Activated gamma-delta T cell (primary cell): ENCODE results near the gene SERF1A.
"Not testable (repeated sequence)": the region's sequence is repeated elsewhere in the genome, so short reads cannot be mapped to it uniquely, and the experiment has no call there.

Source experiments
- DNase-seq: peaks from one replicate; lab custom pipeline; 2025; lab: John Stamatoyannopoulos, UW
- total RNA-seq, 2 donors: gene quantifications; one replicate each; lab custom pipeline; 2026; lab: John Stamatoyannopoulos, UW

The SERF1A gene
- total RNA-seq = 0 to 0.10 reads per million in 2 donors

DNA sequence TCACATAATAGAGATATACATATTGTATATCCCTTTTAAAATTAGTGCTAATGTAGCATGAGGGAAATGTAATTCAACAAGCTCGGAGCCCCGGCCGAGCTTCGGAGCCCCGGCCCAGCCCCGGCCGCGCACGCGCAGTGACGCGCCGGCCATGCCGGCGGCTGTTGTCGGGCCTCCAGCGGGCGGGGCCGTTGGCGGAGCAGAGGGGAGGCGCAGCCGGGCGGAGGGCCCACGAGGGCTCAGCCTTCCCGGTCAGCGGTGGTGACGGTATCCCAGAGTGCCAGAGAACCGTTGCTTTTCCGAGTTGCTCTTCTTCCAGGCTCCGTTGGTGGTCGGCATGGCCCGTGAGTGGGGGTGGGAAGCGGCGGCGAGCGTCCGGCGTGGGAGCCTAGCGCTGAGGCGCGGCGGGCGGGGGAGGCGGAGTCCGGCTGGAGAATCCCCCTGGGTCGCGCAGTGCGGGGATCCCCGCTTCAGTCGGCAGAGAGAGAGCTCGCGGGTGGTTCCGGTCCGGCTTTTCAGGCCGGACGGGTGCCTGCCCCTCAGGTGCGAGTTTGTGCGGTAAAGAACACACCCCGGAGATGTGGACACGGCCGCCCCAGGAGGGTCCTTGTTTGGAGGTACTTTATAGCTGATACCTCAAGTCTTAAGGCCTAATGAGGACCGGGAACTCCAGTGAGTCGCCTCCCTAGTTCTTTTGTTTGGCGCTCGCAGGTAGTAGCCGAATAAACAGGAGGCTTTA lies at the start of gene SERF1A:
TSS of gene SERF1A (plus strand) at position 137 of the 739 bp plus-strand sequence. CDS start at position 338, 201 bp downstream.
- DNase-seq = not testable (repeated sequence)

GRCh38 chr5:70866778-70867177 lies 33.7 kb upstream of the SERF1A start:
- DNase-seq = not testable (repeated sequence)

GRCh38 chr5:70870626-70871025 lies 29.8 kb upstream of the SERF1A start:
- DNase-seq = not testable (repeated sequence)

GRCh38 chr5:70896076-70896475 lies 4.4 kb upstream of the SERF1A start:
- DNase-seq = not testable (repeated sequence)

DNA sequence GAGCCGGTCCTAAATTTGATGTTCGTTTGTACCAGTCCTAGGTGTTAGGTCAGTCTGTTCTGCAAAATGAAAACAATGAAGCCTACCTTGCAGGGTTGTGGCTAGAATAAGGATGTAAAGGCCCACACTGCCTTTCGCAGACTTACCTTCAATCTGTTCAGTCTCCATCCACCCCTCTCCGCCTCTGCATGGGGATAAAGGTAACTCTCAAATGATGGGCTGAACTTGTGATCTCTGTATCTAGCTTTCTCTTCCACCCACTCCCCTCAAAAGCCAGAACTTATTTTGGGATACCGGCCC lies 753 bp downstream of the SERF1A start:
- not testable (repeated sequence) for DNase-seq

- DNase-seq = not testable (repeated sequence)
These were observed 6.2 kb downstream of the SERF1A start for GRCh38 chr5:70906624-70907023.

GRCh38 chr5:70916829-70917228 lies 16.4 kb downstream of the SERF1A start:
- DNase-seq = not testable (repeated sequence)

DNA sequence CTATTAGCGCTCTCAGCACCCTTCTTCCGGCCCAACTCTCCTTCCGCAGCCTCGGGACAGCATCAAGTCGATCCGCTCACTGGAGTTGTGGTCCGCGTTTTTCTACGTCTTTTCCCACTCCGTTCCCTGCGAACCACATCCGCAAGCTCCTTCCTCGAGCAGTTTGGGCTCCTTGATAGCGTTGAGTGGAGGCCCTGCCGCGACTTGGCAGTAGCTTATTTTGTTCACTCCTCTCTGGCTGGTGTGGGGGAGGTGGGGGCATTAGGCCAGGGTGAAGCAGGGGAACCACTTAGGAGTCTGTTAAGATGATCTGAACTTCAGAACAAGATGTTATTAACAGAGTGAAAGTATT lies 24.7 kb downstream of the SERF1A start:
- DNase-seq = not testable (repeated sequence)

- DNase-seq = not testable (repeated sequence)
These were observed 31.4 kb downstream of the SERF1A start for GRCh38 chr5:70931709-70932368.

- DNase-seq = not testable (repeated sequence)
These were observed 32.1 kb downstream of the SERF1A start for GRCh38 chr5:70932560-70932959.

GRCh38 chr5:70953068-70953467 lies 52.6 kb downstream of the SERF1A start:
- DNase-seq = not testable (repeated sequence)
